OCI-LY7 (cell line): ENCODE results near the gene STARD9. TPM values are rescaled to one million over a fixed set of nuclear protein-coding genes. Genes with fewer than 3 reads are reported as not detected.

ENCODE experiments used
- BruUV-seq: library from RNA; stranded (reverse); fragments of 400-500 nt; replicated peaks from 2 replicates; lab custom pipeline; 2021; lab: Mats Ljungman, UMichigan
- CTCF ChIA-PET: fragments of 300-600 bp; sonication (Branson Sonifier 250); formaldehyde crosslinking; loops from one replicate; lab custom pipeline; 2022; ENCODE audit warnings: antibody characterized with exemption; ENCODE audit not compliant: unreplicated experiment; lab: Charles Lee
- POLR2A ChIA-PET: fragments of 300-600 bp; sonication (Branson Sonifier 250); formaldehyde crosslinking; loops from one replicate; lab custom pipeline; 2022; ENCODE audit warnings: antibody characterized with exemption; lab: Charles Lee
- DNase-seq: peaks from one replicate; pipeline ENCODE4 v3.0.0-alpha.2; 2015; ENCODE audit warnings: low spot score
- H2AFZ ChIP-seq: fragments of 200-600 bp; sonication (generic), shearing (Covaris generic); 2 replicates; pipeline ENCODE4 v1.6.1; 2014; ENCODE audit warnings: mild to moderate bottlenecking, antibody characterized with exemption, low read length, moderate library complexity
- H3K27ac ChIP-seq: fragments of 200-600 bp; sonication (generic); 2 replicates; pipeline ENCODE4 v1.5.1; 2014; ENCODE audit warnings: mixed run types, low read depth, mild to moderate bottlenecking, moderate library complexity, low read length, inconsistent platforms; ENCODE audit not compliant: poor library complexity, severe bottlenecking
- H3K36me3 ChIP-seq: fragments of 200-600 bp; sonication (generic); 2 replicates; pipeline ENCODE4 v1.6.1; 2014; ENCODE audit warnings: mild to moderate bottlenecking, antibody characterized with exemption, low read length, moderate library complexity, mixed read lengths; ENCODE audit not compliant: insufficient read depth
- H3K4me1 ChIP-seq: fragments of 200-600 bp; sonication (generic); 2 replicates; pipeline ENCODE4 v1.5.1; 2014; ENCODE audit warnings: mild to moderate bottlenecking, low read length; ENCODE audit not compliant: insufficient read depth, poor library complexity, severe bottlenecking
- H3K4me2 ChIP-seq: fragments of 200-600 bp; sonication (generic); 2 replicates; pipeline ENCODE4 v1.6.1; 2014; ENCODE audit warnings: mild to moderate bottlenecking, low read length
- H3K4me3 ChIP-seq: fragments of 200-600 bp; sonication (generic); 2 replicates; pipeline ENCODE4 v1.5.1; 2014; ENCODE audit warnings: mild to moderate bottlenecking, low read depth, low read length; ENCODE audit not compliant: poor library complexity, severe bottlenecking
- H3K79me2 ChIP-seq: fragments of 200-600 bp; sonication (generic); 2 replicates; pipeline ENCODE4 v1.6.1; 2016; ENCODE audit warnings: low read depth, mild to moderate bottlenecking, low read length, moderate library complexity, mixed read lengths; ENCODE audit not compliant: insufficient read depth
- H3K9me2 ChIP-seq: fragments of 200-600 bp; sonication (generic); 2 replicates; pipeline ENCODE4 v1.6.1; 2016; ENCODE audit warnings: mild to moderate bottlenecking, low read length, mixed read lengths; ENCODE audit not compliant: insufficient read depth
- H3K9me3 ChIP-seq: fragments of 200-600 bp; sonication (generic); 2 replicates; pipeline ENCODE4 v1.6.1; 2014; ENCODE audit warnings: mild to moderate bottlenecking, mixed run types, low read length, mixed read lengths
- H4K20me1 ChIP-seq: fragments of 200-600 bp; sonication (generic); 2 replicates; pipeline ENCODE4 v1.6.1; 2014; ENCODE audit warnings: mild to moderate bottlenecking, antibody characterized with exemption, low read length, moderate library complexity, mixed read lengths; ENCODE audit not compliant: insufficient read depth
- EZH2phosphoT487 ChIP-seq: fragments of 200-600 bp; sonication (generic); IDR thresholded peaks from 2 replicates; pipeline ENCODE4 v1.6.1; 2018; ENCODE audit warnings: low read depth, borderline replicate concordance, mild to moderate bottlenecking, mixed run types, antibody characterized with exemption, low read length, moderate library complexity, mixed read lengths
- intact Hi-C: fragments of 100-400 bp; cut with micrococcal nuclease; formaldehyde crosslinking; loops from one replicate; pipeline ENCODE4 v1.10.0; 2022; ENCODE audit not compliant: unreplicated experiment
- total RNA-seq, 2 experiments: library from RNA; depleted of rRNA in 1 of 2; stranded (reverse); fragments of >200 nt in 1 of 2; shearing (Covaris generic) in 1 of 2; gene quantifications; 2 replicates each; pipeline ENCODE4 v1.2.3, GENCODE V29; 2014 to 2022
- TF ChIP-seq, protein P1 (sequence below): fragments of 200-600 bp; sonication (generic); conservative IDR thresholded peaks from 2 replicates; pipeline ENCODE4 v1.5.1; 2014; ENCODE audit warnings: mild to moderate bottlenecking, antibody characterized with exemption, low read length, moderate library complexity, mixed read lengths

STARD9 gene
- total RNA-seq, 2 experiments from 2014 or later = 8.9 to 15.3 TPM

DNA sequence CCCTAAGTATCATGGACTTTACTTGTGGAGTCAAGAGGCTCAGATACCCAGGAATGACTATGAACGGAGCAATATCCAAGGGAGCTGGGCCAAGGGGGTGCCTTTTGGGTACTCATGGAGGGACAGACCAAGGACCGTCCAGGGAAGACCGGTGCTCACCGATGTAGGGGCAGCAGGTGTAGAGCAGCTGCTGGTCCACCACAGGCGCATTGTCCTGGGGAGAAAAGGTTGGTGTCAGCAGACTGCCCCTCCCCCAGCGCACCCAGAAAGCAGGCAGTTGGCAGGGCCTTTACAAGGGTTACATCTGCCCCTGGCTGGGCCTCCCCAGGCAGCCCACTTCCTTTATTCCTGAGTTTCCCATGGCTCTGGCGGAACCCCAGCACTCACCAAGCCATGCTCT lies 154.0 kb downstream of the STARD9 start:
- intact Hi-C loops = no loop called here
- CTCF ChIA-PET = no interaction called here
- peaks cover 95% of the 10 kb centered on the region for H3K36me3 ChIP-seq

DNA sequence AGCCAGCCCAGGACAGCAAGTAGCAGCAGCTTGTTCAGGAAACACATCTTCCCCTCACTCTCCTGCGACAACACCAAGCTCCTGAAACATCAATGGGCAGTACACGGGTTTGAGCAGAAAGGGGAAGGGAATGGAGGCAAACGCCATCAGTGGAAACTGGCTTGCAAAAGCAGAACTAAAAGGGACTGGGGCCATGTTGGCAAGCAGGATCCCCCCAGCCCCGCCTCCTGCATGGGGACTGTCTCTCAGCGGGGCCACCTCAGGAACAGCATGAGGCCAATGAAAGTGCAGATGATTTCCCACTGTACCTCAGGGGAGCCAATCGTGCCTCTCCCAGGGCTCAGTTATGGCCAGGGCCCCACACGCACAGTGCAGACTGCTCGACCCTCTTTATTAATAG lies 154.7 kb downstream of the STARD9 start:
- POLR2A ChIA-PET = no interaction called here

More for the DNA sequence above, 154.0 kb downstream of the STARD9 start:
- POLR2A ChIA-PET = interaction anchor here (0.6 kb wide), 1 partner anchor 11 kb away, joined by 3 read pairs; no protein-coding TSS in a partner anchor
- TF ChIP-seq, protein P1, sequence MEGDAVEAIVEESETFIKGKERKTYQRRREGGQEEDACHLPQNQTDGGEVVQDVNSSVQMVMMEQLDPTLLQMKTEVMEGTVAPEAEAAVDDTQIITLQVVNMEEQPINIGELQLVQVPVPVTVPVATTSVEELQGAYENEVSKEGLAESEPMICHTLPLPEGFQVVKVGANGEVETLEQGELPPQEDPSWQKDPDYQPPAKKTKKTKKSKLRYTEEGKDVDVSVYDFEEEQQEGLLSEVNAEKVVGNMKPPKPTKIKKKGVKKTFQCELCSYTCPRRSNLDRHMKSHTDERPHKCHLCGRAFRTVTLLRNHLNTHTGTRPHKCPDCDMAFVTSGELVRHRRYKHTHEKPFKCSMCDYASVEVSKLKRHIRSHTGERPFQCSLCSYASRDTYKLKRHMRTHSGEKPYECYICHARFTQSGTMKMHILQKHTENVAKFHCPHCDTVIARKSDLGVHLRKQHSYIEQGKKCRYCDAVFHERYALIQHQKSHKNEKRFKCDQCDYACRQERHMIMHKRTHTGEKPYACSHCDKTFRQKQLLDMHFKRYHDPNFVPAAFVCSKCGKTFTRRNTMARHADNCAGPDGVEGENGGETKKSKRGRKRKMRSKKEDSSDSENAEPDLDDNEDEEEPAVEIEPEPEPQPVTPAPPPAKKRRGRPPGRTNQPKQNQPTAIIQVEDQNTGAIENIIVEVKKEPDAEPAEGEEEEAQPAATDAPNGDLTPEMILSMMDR = no peak
- TF ChIP-seq EZH2phosphoT487 = no peak
- Histone ChIP-seq H3K9me2 (no peaks in the 10 kb centered on the region), H3K4me1 (peaks cover 9% of the 10 kb centered on the region), H3K9me3 (no peaks in the 10 kb centered on the region), H3K79me2 (no peaks in the 10 kb centered on the region), H3K27ac (no peak overlapping the region), H4K20me1 (no peaks in the 10 kb centered on the region), H2AFZ (no peak overlapping the region), H3K4me2 (no peak overlapping the region), H3K4me3 (no peak overlapping the region)
- no TSS peak for BruUV-seq
- no peak for DNase-seq

DNA sequence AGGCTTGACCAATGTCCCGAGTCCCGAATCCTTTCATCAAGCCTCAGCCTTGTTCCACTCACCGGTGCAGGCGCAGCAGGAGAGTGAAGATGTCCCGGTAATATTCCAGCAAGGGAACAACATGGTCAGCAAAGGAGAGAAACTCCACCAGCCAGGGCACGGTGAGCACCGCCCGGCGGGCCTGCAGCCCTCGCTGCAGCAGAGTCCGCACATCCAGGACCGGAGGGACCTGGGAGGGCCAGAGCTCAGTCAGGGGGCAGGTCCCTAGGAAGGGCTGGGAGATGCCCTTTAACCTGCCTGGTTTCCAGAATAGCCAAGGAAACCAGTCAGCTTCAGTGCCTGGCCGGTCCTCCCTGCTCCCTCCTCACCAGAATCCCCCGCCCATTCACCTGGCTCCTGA lies 155.1 kb downstream of the STARD9 start:
- Histone ChIP-seq H3K4me2 (no peak overlapping the region), H4K20me1 (no peaks in the 10 kb centered on the region), H3K36me3 (peaks cover 93% of the 10 kb centered on the region), H3K4me1 (peaks cover 20% of the 10 kb centered on the region), H3K27ac (no peak overlapping the region), H3K79me2 (no peaks in the 10 kb centered on the region), H3K9me3 (no peaks in the 10 kb centered on the region), H3K9me2 (no peaks in the 10 kb centered on the region), H3K4me3 (no peak overlapping the region), H2AFZ (no peak overlapping the region)
- ChIA-PET POLR2A (no interaction called here), CTCF (no interaction called here)
- intact Hi-C loops = loop anchor here (10.0 kb wide), 1 partner anchor 194 kb away; the partner anchor contains the start of gene TTBK2
- no TSS peak for BruUV-seq
- no peak for DNase-seq
- TF ChIP-seq, protein P1 = no peak
- TF ChIP-seq EZH2phosphoT487 = no peak

More for the DNA sequence above, 154.7 kb downstream of the STARD9 start:
- Histone ChIP-seq H3K9me3 (no peaks in the 10 kb centered on the region), H3K4me1 (peaks cover 16% of the 10 kb centered on the region), H3K9me2 (no peaks in the 10 kb centered on the region), H3K79me2 (no peaks in the 10 kb centered on the region), H3K4me3 (no peak overlapping the region), H2AFZ (no peak overlapping the region), H3K27ac (no peak overlapping the region), H4K20me1 (no peaks in the 10 kb centered on the region), H3K4me2 (no peak overlapping the region), H3K36me3 (peaks cover 93% of the 10 kb centered on the region)
- TF ChIP-seq, protein P1 = no peak
- TF ChIP-seq EZH2phosphoT487 = no peak
- intact Hi-C loops = loop anchor here (10.0 kb wide), 1 partner anchor 195 kb away; the partner anchor contains the start of gene TTBK2
- BruUV-seq = no TSS peak
- no peak for DNase-seq
- CTCF ChIA-PET = no interaction called here
